Measurements from ENCODE around the gene ADAMTSL1.
"Not testable (repeated sequence)": the region's sequence is repeated elsewhere in the genome, so short reads cannot be mapped to it uniquely, and the experiment has no call there.

Gene ADAMTSL1

DNA sequence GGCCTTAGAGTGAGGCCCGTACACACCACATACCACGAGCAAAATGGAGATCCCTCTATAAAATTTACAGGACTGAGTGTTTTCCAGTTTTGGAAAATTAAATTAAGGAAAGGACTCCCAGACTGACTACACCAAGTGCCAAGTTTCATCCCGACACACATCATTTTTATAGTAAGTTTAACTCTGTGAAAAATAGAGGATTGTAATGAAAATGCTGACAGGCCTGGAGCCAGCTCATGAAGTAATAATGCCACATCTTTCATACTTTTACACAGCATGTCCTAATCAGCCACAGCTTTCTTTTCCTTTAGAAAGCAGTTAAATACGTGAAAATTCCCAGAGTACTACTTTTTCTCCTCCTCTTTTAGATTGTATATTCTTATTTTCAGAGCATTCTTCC, 389.8 kb downstream of the ADAMTSL1 start:
- H3K9me3 ChIP-seq (ENCODE audit: control insufficient read depth, insufficient read depth, low read length): no peaks in the 10 kb centered on the region
- H3K9ac ChIP-seq (ENCODE audit: low read depth, low read length): no peak overlapping the region
- H3K4me1 ChIP-seq (ENCODE audit: insufficient read depth, low read length): no peaks in the 10 kb centered on the region
- no peaks in the 10 kb centered on the region for H3K36me3 ChIP-seq (ENCODE audit: insufficient read depth, low read length)

DNA sequence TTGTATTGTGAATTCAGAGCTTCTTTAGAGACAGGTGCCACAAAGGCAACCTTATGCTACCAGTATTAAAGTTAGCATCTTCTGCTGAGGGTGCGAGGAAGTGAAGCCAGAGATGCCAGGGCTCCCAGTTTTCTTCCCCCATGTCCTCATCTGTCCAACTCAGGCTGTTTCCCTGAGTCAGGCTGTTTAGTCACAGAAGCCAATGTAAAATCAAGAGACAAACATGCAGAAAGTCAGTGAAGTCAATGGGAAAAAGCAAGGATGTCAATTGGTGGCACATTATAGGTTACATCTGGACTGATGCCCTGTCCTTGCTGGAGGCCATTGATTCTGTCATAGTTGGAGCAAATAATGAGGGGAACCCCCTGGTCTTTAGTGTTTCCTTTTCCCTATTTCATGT, 390.6 kb downstream of the ADAMTSL1 start:
- H3K9ac ChIP-seq (ENCODE audit: low read depth, low read length): no peak overlapping the region

DNA sequence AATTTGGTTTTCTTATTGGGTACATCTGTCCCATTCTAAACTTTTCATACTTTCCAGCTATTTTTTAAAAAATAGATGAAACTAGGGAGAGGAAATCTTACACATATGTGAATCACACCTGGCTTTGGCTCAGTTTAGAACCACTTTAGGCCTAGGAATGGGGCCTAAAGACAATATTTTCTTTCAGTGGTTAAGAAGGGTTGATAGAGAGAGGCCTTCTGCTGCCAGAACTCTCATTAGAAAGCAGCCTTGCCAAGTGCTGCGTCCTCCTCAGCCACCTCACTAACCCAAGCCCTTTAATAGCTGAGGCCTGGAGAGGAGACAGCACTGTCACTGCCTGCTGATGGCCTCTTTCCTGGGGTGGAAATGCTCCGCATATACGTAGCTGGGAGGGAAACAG, 391.6 kb downstream of the ADAMTSL1 start:
- Histone ChIP-seq H3K9me3 (ENCODE audit: control insufficient read depth, insufficient read depth, low read length) (no peaks in the 10 kb centered on the region), H3K36me3 (ENCODE audit: insufficient read depth, low read length) (no peaks in the 10 kb centered on the region), H3K4me1 (ENCODE audit: insufficient read depth, low read length) (no peaks in the 10 kb centered on the region), H3K9ac (ENCODE audit: low read depth, low read length) (no peak overlapping the region)

More for the DNA sequence above, 390.6 kb downstream of the ADAMTSL1 start:
- H3K36me3 ChIP-seq (ENCODE audit: insufficient read depth, low read length): no peaks in the 10 kb centered on the region
- no peaks in the 10 kb centered on the region for H3K9me3 ChIP-seq (ENCODE audit: control insufficient read depth, insufficient read depth, low read length)
- H3K4me1 ChIP-seq (ENCODE audit: insufficient read depth, low read length): no peaks in the 10 kb centered on the region

DNA sequence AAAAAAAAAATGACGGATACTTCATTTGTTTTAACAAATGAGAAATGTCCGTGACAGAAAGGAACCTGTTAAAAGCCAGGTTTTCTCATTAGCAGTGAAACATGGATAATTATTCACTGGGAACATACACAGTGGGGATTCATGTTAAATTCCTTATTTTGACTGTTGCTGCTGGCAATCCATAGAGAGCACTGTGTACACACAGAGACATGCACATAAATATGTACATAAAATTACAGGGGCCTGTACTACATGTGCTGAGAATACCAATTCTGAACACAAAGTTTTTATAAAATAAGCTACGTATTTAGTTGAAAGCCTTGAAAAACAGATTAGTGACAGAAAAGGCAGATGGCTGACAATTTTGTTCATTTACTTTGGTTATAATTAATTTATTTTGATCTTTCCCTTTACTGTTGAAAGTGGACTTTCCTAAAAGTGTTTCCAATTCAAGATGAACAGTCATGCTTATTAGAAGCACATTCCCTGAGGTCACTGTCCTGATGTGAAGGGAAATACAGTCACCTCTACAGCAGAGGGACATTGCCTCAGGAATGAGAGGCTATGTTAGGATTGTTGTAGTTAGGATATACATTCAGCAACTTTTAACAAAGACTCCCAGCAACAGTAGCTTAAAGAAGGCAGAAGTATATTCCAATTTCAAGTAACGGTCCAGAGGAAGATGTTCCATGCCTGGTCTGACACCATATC, 392.3 kb downstream of the ADAMTSL1 start:
- H3K9ac ChIP-seq (ENCODE audit: low read depth, low read length): no peak overlapping the region
- no peaks in the 10 kb centered on the region for H3K4me1 ChIP-seq (ENCODE audit: insufficient read depth, low read length)
- H3K9me3 ChIP-seq (ENCODE audit: control insufficient read depth, insufficient read depth, low read length): no peaks in the 10 kb centered on the region
- H3K36me3 ChIP-seq (ENCODE audit: insufficient read depth, low read length): no peaks in the 10 kb centered on the region

DNA sequence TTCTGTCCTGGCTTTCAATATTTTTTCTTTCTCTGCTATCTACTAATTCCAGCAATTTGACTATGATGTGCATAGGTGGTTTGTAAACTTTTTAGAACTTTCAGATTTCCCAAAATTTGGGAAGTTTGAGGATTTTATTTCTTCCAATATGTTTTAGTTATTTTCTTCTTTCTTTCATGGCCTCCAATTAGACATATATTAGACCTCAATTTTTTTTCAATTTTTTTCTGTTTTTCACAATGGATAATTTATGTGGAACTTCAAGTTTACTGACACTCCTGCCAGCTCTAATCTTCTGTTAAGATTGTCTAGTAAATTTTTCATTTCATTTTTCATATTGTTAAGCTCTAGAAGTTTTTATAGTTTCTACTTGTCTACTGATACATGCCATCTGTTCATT, 395.8 kb downstream of the ADAMTSL1 start:
- Histone ChIP-seq H3K36me3 (ENCODE audit: insufficient read depth, low read length) (no peaks in the 10 kb centered on the region), H3K9ac (ENCODE audit: low read depth, low read length) (no peak overlapping the region), H3K4me1 (ENCODE audit: insufficient read depth, low read length) (no peaks in the 10 kb centered on the region)

DNA sequence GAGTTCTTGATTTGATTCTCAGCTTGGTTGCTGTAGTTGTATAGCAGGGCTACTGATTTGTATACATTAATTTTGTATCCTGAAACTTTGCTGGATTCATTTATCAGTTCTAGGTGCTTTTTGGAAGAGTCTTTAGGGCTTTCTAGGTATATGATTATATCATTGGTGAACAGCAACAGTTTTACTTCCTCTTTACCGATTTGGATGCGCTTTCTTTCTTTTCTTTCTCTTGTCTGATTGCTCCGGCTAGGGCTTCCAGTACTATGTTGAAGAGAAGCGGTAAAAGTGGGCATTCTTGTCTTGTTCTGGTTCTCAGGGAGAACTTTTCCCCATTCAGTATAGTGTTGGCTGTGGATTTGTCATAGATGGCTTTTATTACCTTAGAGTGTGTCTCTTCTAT, 400.1 kb downstream of the ADAMTSL1 start:
- Histone ChIP-seq H3K9ac (ENCODE audit: low read depth, low read length) (no peak overlapping the region), H3K4me1 (ENCODE audit: insufficient read depth, low read length) (no peaks in the 10 kb centered on the region), H3K36me3 (ENCODE audit: insufficient read depth, low read length) (no peaks in the 10 kb centered on the region), H3K9me3 (ENCODE audit: control insufficient read depth, insufficient read depth, low read length) (no peaks in the 10 kb centered on the region)

More for the DNA sequence above, 395.8 kb downstream of the ADAMTSL1 start:
- H3K9me3 ChIP-seq (ENCODE audit: control insufficient read depth, insufficient read depth, low read length): no peaks in the 10 kb centered on the region

DNA sequence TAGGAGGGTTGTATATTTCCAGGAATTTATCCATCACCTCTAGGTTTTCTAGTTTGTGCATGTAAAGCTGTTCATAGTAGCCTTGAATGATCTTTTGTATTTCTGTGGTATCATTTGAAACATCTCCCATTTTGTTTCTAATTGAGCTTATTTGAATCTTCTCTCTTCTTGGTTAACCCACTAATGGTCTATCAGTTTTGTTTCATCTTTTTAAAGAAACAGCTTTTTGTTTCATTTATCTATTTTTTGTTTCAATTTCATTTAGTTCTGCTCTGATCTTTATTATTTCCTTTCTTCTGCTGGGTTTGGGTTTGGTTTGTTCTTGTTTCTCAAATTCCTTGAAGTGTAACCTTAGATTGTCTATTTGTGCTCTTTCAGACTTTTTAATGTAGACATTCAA, 401.0 kb downstream of the ADAMTSL1 start:
- H3K4me1 ChIP-seq (ENCODE audit: insufficient read depth, low read length); H3K9ac ChIP-seq (ENCODE audit: low read depth, low read length); H3K9me3 ChIP-seq (ENCODE audit: control insufficient read depth, insufficient read depth, low read length); H3K36me3 ChIP-seq (ENCODE audit: insufficient read depth, low read length): not testable (repeated sequence)

DNA sequence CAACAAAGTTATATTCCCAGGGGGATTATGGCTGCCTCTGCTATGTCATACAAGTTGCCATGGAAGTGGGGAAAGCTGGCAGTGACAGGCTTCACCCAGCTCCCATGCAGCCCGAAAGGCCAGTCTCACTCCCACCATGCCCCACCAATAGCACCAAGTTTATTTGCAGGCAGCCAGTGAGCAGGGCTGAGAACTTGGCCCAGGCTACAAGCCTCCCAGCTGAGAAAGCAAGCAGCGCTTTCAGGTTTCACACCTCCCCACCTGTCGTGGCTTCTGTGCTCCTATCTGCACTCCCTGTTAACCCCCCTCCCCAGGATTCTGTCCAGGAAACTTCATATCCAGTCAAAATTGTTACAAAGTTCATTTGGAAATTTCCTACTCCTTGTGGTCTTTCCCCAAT, 404.0 kb downstream of the ADAMTSL1 start:
- H3K36me3 ChIP-seq (ENCODE audit: insufficient read depth, low read length): no peaks in the 10 kb centered on the region
- no peaks in the 10 kb centered on the region for H3K4me1 ChIP-seq (ENCODE audit: insufficient read depth, low read length)
- H3K9me3 ChIP-seq (ENCODE audit: control insufficient read depth, insufficient read depth, low read length): no peaks in the 10 kb centered on the region
- no peak overlapping the region for H3K9ac ChIP-seq (ENCODE audit: low read depth, low read length)

DNA sequence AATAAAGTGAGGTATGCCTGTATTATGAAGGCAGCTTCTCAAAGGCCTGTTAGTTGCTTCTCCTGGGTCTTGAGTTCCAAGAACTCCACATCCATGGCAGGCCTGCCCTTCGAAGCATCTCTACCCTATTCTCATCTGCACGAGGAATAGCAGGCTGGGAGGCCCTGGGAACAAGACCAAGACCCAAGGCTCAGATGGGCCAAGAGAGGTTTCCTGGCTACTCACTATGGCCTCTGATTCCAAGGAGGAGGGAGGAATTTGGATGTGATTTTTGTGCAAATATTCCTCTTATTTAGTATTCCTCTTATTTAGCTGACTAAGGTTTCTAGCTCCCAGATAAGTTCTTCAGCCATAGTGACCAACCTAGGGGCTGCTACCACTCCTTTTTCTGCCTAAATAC, 407.8 kb downstream of the ADAMTSL1 start:
- H3K9me3 ChIP-seq (ENCODE audit: control insufficient read depth, insufficient read depth, low read length): no peaks in the 10 kb centered on the region
- no peaks in the 10 kb centered on the region for H3K36me3 ChIP-seq (ENCODE audit: insufficient read depth, low read length)
- no peak overlapping the region for H3K9ac ChIP-seq (ENCODE audit: low read depth, low read length)
- H3K4me1 ChIP-seq (ENCODE audit: insufficient read depth, low read length): no peaks in the 10 kb centered on the region

DNA sequence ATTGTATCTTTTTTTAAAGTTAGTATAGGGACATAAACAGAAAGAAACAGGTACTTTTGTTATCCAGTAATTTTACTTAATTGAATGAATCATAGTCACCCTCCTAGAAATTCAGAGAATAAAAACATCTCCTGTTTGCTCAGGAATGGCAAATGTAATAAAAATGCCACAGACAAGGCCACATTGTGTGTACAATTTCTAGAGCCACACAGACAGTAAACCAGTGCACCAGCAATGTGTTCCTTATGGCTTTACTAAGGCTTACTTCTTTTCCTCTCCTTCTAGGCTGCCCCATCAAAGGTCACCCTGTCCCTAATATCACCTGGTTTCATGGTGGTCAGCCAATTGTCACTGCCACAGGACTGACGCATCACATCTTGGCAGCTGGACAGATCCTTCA, 413.6 kb downstream of the ADAMTSL1 start:
- no peaks in the 10 kb centered on the region for H3K4me1 ChIP-seq (ENCODE audit: insufficient read depth, low read length)
- no peak overlapping the region for H3K9ac ChIP-seq (ENCODE audit: low read depth, low read length)
- H3K36me3 ChIP-seq (ENCODE audit: insufficient read depth, low read length): no peaks in the 10 kb centered on the region
- no peaks in the 10 kb centered on the region for H3K9me3 ChIP-seq (ENCODE audit: control insufficient read depth, insufficient read depth, low read length)

DNA sequence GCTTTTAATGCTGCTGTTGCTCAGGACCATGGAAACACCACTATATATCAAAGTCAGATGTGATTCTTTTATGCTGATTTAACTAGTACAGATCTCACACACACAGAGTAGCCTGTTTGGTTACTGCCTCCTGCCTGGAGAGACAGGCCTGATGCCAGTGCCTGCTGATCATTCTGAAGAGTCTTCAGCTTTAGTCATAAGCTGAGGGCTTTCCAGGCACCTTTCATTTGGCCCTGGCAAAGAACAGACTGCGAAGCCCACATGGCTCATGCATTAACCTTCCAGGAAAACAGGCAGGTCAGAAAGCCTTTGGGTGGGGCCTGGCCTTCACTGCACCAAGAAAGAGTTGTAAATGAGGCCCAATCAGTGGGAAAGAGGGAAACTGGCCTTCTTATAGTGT, 414.3 kb downstream of the ADAMTSL1 start:
- Histone ChIP-seq H3K36me3 (ENCODE audit: insufficient read depth, low read length) (no peaks in the 10 kb centered on the region), H3K4me1 (ENCODE audit: insufficient read depth, low read length) (no peaks in the 10 kb centered on the region), H3K9ac (ENCODE audit: low read depth, low read length) (no peak overlapping the region), H3K9me3 (ENCODE audit: control insufficient read depth, insufficient read depth, low read length) (no peaks in the 10 kb centered on the region)

DNA sequence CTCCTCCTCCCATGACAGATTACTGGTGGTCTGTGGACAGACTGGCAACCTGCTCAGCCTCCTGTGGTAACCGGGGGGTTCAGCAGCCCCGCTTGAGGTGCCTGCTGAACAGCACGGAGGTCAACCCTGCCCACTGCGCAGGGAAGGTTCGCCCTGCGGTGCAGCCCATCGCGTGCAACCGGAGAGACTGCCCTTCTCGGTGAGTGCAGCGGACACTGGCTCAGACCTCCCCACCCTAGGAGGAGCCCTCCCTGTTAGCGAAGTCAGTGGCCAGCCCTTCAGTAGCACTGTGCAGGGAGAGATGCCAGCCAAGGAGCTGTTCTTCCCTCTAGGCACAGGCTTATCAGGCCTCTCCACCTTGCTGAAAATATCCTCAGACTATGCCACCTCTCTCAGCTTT, 415.6 kb downstream of the ADAMTSL1 start:
- Histone ChIP-seq H3K4me1 (ENCODE audit: insufficient read depth, low read length) (no peaks in the 10 kb centered on the region), H3K9ac (ENCODE audit: low read depth, low read length) (no peak overlapping the region), H3K9me3 (ENCODE audit: control insufficient read depth, insufficient read depth, low read length) (no peaks in the 10 kb centered on the region; the same call in 1 of the 2 replicates), H3K36me3 (ENCODE audit: insufficient read depth, low read length) (no peaks in the 10 kb centered on the region)

DNA sequence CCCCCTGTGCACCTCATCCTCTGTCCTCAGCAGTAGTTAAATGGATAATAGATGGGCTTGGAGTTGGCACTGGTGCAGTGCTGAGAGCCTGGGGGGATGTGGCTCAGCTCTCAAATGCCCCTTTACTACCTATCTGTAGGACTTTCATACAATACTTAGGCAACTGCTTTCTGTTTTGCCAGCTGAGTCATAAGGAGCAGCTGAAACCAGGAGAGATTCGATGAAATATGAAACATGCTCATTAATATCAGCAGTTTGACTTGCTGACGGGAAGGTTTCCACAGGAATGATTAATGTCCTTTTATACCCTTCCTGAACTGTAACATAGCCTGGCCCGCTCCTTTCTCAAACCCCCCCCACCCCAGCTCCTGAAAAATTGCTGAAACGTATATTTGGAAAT, 416.4 kb downstream of the ADAMTSL1 start:
- H3K9ac ChIP-seq (ENCODE audit: low read depth, low read length): no peak overlapping the region
- peaks cover 1% of the 10 kb centered on the region; the same call in 1 of the 2 replicates for H3K9me3 ChIP-seq (ENCODE audit: control insufficient read depth, insufficient read depth, low read length)
- H3K36me3 ChIP-seq (ENCODE audit: insufficient read depth, low read length): no peaks in the 10 kb centered on the region
- no peaks in the 10 kb centered on the region for H3K4me1 ChIP-seq (ENCODE audit: insufficient read depth, low read length)

DNA sequence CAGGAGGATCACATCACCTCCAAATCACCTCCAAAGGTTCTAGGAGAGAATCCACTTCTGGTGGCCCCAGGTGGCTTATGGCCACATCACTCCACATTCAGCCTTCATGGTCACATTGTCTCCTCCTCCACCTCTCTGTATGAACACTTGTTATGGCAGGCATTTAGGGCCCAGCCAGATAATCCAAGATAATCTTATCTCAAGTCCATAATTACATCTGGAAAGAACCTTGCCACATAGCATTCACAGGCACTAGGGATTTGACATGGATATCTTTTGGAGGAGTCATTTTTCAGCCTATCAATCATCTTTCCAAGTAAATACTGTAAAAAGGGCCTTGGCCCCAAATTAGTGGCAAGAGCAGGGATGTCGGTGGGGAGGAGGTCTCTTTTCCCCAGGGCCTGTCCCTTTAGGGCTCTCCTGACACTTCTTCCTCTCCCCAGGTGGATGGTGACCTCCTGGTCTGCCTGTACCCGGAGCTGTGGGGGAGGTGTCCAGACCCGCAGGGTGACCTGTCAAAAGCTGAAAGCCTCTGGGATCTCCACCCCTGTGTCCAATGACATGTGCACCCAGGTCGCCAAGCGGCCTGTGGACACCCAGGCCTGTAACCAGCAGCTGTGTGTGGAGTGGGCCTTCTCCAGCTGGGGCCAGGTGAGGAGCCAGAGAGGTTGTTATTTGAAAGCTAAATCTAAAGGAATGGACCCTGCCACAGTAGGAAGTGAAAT, 418.2 kb downstream of the ADAMTSL1 start:
- no peaks in the 10 kb centered on the region for H3K36me3 ChIP-seq (ENCODE audit: insufficient read depth, low read length)
- no peaks in the 10 kb centered on the region for H3K4me1 ChIP-seq (ENCODE audit: insufficient read depth, low read length)
- no peak overlapping the region for H3K9ac ChIP-seq (ENCODE audit: low read depth, low read length)
- H3K9me3 ChIP-seq (ENCODE audit: control insufficient read depth, insufficient read depth, low read length): peaks cover 3% of the 10 kb centered on the region; the same call in 1 of the 2 replicates

DNA sequence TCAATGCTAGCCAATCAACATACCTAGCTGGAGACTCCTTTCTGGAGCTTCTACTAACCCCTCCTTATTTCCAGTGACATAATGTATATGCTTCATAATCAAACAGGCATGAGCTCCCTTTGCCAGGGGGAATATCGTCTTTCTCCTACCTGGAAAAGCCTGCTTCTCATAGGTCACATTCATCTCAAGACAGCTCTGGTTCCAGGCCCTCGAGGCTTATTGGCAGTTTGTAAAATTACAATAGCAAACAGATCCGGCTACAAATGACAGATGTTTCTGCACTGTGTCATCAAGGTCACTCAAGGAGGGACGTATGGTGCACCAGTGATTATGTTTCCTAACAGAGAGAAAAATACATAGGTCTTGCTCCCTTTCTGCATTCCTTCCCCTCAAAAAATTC, 419.1 kb downstream of the ADAMTSL1 start:
- Histone ChIP-seq H3K9ac (ENCODE audit: low read depth, low read length) (no peak overlapping the region), H3K4me1 (ENCODE audit: insufficient read depth, low read length) (no peaks in the 10 kb centered on the region), H3K9me3 (ENCODE audit: control insufficient read depth, insufficient read depth, low read length) (peaks cover 3% of the 10 kb centered on the region; the same call in 1 of the 2 replicates), H3K36me3 (ENCODE audit: insufficient read depth, low read length) (no peaks in the 10 kb centered on the region)
